Nephron progenitor cell (in vitro differentiated cells): ENCODE results near the gene PCDH18.

Source experiments
- DNase-seq: peaks from one replicate; pipeline ENCODE4 v3.0.0; 2021
- H3K27ac Mint-ChIP-seq: 2 replicates; pipeline ENCODE4 v1.8.0; 2021; ENCODE audit warnings: mild to moderate bottlenecking, moderate library complexity, mixed read lengths
- H3K27me3 Mint-ChIP-seq: 2 replicates; pipeline ENCODE4 v1.8.0; 2021; ENCODE audit warnings: mild to moderate bottlenecking, low read depth, mixed read lengths; ENCODE audit not compliant: poor library complexity
- H3K36me3 Mint-ChIP-seq: 2 replicates; pipeline ENCODE4 v1.8.0; 2021; ENCODE audit warnings: low read depth, mixed read lengths
- H3K4me1 Mint-ChIP-seq: 2 replicates; pipeline ENCODE4 v1.8.0; 2021; ENCODE audit warnings: mixed read lengths
- H3K4me3 Mint-ChIP-seq: 2 replicates; pipeline ENCODE4 v1.8.0; 2021; ENCODE audit warnings: mild to moderate bottlenecking, moderate library complexity, mixed read lengths
- H3K9me3 Mint-ChIP-seq: 2 replicates; pipeline ENCODE4 v1.8.0; 2021; ENCODE audit warnings: mild to moderate bottlenecking, moderate library complexity, mixed read lengths
- CTCF ChIP-seq: fragments of 200-600 bp; sonication (generic); IDR thresholded peaks from 2 replicates; pipeline ENCODE4 v1.5.0; 2021; ENCODE audit warnings: antibody characterized with exemption

Gene PCDH18

GRCh38 chr4:137533855-137534254 lies 1.6 kb upstream of the PCDH18 start:
- TF ChIP-seq CTCF, result no peak
- Mint-ChIP-seq H3K9me3 (no peaks in the 10 kb centered on the region), H3K4me1 (peaks cover 2% of the 10 kb centered on the region), H3K27ac (peak overlapping the region; percentile 68), H3K4me3 (peak overlapping the region; percentile 65), H3K36me3 (peaks cover 11% of the 10 kb centered on the region), H3K27me3 (no peaks in the 10 kb centered on the region)
- no peak for DNase-seq

- Mint-ChIP-seq H3K27me3 (no peaks in the 10 kb centered on the region), H3K36me3 (peaks cover 21% of the 10 kb centered on the region), H3K9me3 (no peaks in the 10 kb centered on the region), H3K27ac (no peak overlapping the region), H3K4me1 (peaks cover 12% of the 10 kb centered on the region), H3K4me3 (no peak overlapping the region)
- no peak for DNase-seq
- TF ChIP-seq CTCF, result no peak
Measured at GRCh38 chr4:137532869-137533236, 559 bp upstream of the PCDH18 start.

GRCh38 chr4:137531168-137531985 lies 917 bp downstream of the PCDH18 start:
- H3K9me3 Mint-ChIP-seq, result no peaks in the 10 kb centered on the region
- TF ChIP-seq CTCF, result peak; percentile 16
- no peak overlapping the region for H3K4me3 Mint-ChIP-seq
- no peak for DNase-seq
- no peak overlapping the region for H3K27ac Mint-ChIP-seq
- peaks cover 36% of the 10 kb centered on the region for H3K36me3 Mint-ChIP-seq
- H3K4me1 Mint-ChIP-seq, result peaks cover 19% of the 10 kb centered on the region
- H3K27me3 Mint-ChIP-seq, result no peaks in the 10 kb centered on the region

- no peak overlapping the region for H3K4me3 Mint-ChIP-seq
- no peaks in the 10 kb centered on the region for H3K27me3 Mint-ChIP-seq
- H3K4me1 Mint-ChIP-seq, result peaks cover 23% of the 10 kb centered on the region
- no peak overlapping the region for H3K27ac Mint-ChIP-seq
- TF ChIP-seq CTCF, result no peak
- DNase-seq, result no peak
- peaks cover 42% of the 10 kb centered on the region for H3K36me3 Mint-ChIP-seq
- no peaks in the 10 kb centered on the region for H3K9me3 Mint-ChIP-seq
Measured at GRCh38 chr4:137530176-137530575, 2.1 kb downstream of the PCDH18 start.

- Mint-ChIP-seq H3K4me1 (peaks cover 30% of the 10 kb centered on the region), H3K36me3 (peaks cover 50% of the 10 kb centered on the region), H3K27ac (no peak overlapping the region), H3K9me3 (no peaks in the 10 kb centered on the region), H3K4me3 (no peak overlapping the region), H3K27me3 (no peaks in the 10 kb centered on the region)
- no peak for TF ChIP-seq CTCF
- no peak for DNase-seq
Measured at GRCh38 chr4:137529432-137529831, 2.9 kb downstream of the PCDH18 start.

- Mint-ChIP-seq H3K4me1 (peaks cover 34% of the 10 kb centered on the region), H3K4me3 (no peak overlapping the region)
- TF ChIP-seq CTCF, result no peak
Measured at GRCh38 chr4:137528673-137529072, 3.6 kb downstream of the PCDH18 start.

More at GRCh38 chr4:137528673-137529072, 3.6 kb downstream of the PCDH18 start:
- H3K27me3 Mint-ChIP-seq, result no peaks in the 10 kb centered on the region
- peaks cover 55% of the 10 kb centered on the region for H3K36me3 Mint-ChIP-seq
- DNase-seq, result no peak
- no peaks in the 10 kb centered on the region for H3K9me3 Mint-ChIP-seq
- H3K27ac Mint-ChIP-seq, result no peak overlapping the region
